ENCODE measurements around the gene CCM2. TPM values are rescaled to one million over a fixed set of nuclear protein-coding genes. Genes with fewer than 3 reads are reported as not detected.
A peak's percentile ranks its signal among the peaks of the same experiment; 100 is the strongest.
"Not testable (repeated sequence)": the region's sequence is repeated elsewhere in the genome, so short reads cannot be mapped to it uniquely, and the experiment has no call there.

Gene CCM2
- polyA plus RNA-seq, 2 of the 4 experiments (the other 2 are of a cell fraction), result 18.9 to 34.6 TPM

- peak overlapping the region; percentile 86 for H3K4me2 ChIP-seq
- TF ChIP-seq CEBPB (IDR thresholded peaks at IDR 0.05), result no peak
- TF ChIP-seq SREBF2 (IDR thresholded peaks at IDR 0.05), result no peak
- peak; percentile 76 for TF ChIP-seq MAFK (IDR thresholded peaks at IDR 0.05; ENCODE audit: partially characterized antibody)
Observed at GRCh38 chr7:45112648-45113047, 112.6 kb downstream of the CCM2 start.

DNA sequence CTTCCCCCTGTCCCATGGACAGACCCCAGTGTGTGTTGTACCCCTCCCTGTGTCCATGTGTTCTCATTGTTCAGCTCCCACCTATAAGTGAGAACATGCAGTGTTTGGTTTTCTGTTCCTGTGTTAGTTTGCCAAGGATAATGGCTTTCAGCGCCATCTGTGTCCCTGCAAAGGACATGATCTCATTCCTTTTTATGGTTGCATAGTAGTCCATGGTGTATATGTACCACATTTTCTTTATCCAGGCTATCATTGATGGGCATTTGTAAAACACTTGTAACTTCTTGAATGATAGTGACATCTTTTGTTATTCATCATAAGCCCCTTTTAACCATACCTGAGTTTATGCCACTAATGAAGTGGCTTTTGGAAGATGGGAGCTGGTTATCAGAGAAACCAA lies 114.3 kb downstream of the CCM2 start:
- H3K4me2 ChIP-seq; H3K9me3 ChIP-seq; H3K4me3 ChIP-seq; H3K27ac ChIP-seq; POLR2A ChIA-PET; FAIRE-seq; ATAC-seq; DNase-seq (ENCODE audit: low read depth in 1 of 2, low spot score in 1 of 2): not testable (repeated sequence)
- CTCF ChIA-PET, result interaction anchor here (0.8 to 5.0 kb wide), 5 partner anchors 14 to 526 kb away, joined by 4 to 37 read pairs (median 5); no protein-coding TSS in a partner anchor
- WGBS (ENCODE audit: missing lambda C conversion rate), result 86% methylated on average over 1 of the region's 1 CpG
- H3K4me1 ChIP-seq, result peaks cover 13% of the 10 kb centered on the region

More at GRCh38 chr7:45112648-45113047, 112.6 kb downstream of the CCM2 start:
- CTCF ChIA-PET, result interaction anchor here (0.8 to 2.3 kb wide), 5 partner anchors 13 to 264 kb away, joined by 3 to 9 read pairs (median 4); partner anchors contain the start of gene H2AZ2
- ATAC-seq (no peak), FAIRE-seq (no peak), DNase-seq (ENCODE audit: low read depth in 1 of 2, low spot score in 1 of 2) (no peak)
- Histone ChIP-seq H3K27ac (peak overlapping the region; percentile 92 to 96), H3K9me3 (no peaks in the 10 kb centered on the region), H3K4me1 (peaks cover 28% of the 10 kb centered on the region), H3K4me3 (peak overlapping the region; percentile 86)
- POLR2A ChIA-PET, result interaction anchor here (0.8 to 1.6 kb wide), 10 partner anchors 12 to 539 kb away, joined by 3 to 16 read pairs (median 8); partner anchors contain the start of genes DDX56, H2AZ2 and TMED4
- WGBS (ENCODE audit: missing lambda C conversion rate), result 81% methylated on average over 1 of the region's 1 CpG

GRCh38 chr7:45114926-45115325 lies 114.9 kb downstream of the CCM2 start:
- Histone ChIP-seq H3K4me3 (no peak overlapping the region), H3K4me1 (peaks cover 9% of the 10 kb centered on the region; the same call in 2 of the 3 replicates), H3K27ac (no peak overlapping the region), H3K4me2 (no peak overlapping the region), H3K9me3 (no peaks in the 10 kb centered on the region)
- TF ChIP-seq HOXA7 (CRISPR knock-in tag; IDR thresholded peaks at IDR 0.05) (no peak), RARB (CRISPR knock-in tag; IDR thresholded peaks at IDR 0.05) (no peak), POLR2AphosphoS2 (conservative IDR thresholded peaks at IDR 0.05; ENCODE audit: low read length) (no peak), ELK1 (IDR thresholded peaks at IDR 0.05; ENCODE audit: low read depth, low read length) (no peak), FOSB (CRISPR knock-in tag; IDR thresholded peaks at IDR 0.05) (no peak), MAZ (IDR thresholded peaks at IDR 0.05; ENCODE audit: borderline replicate concordance, low read depth, low read length) (no peak), PHF8 (IDR thresholded peaks at IDR 0.05; ENCODE audit: borderline replicate concordance, low read depth) (no peak), POLR2A (IDR thresholded peaks at IDR 0.05; ENCODE audit: low read length) (no peak), SMC3 (IDR thresholded peaks at IDR 0.05) (no peak), ZC3H11A (IDR thresholded peaks at IDR 0.05) (no peak), FOXS1 (CRISPR knock-in tag; IDR thresholded peaks at IDR 0.05) (no peak), CHD4 (IDR thresholded peaks at IDR 0.05; ENCODE audit: borderline replicate concordance) (no peak), SREBF2 (IDR thresholded peaks at IDR 0.05) (no peak), FOSL2 (IDR thresholded peaks at IDR 0.05) (no peak), FOSL2 (CRISPR knock-in tag; IDR thresholded peaks at IDR 0.05) (no peak)
- TF ChIP-seq, protein P1, sequence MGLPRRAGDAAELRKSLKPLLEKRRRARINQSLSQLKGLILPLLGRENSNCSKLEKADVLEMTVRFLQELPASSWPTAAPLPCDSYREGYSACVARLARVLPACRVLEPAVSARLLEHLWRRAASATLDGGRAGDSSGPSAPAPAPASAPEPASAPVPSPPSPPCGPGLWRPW (IDR thresholded peaks at IDR 0.05), result no peak
- TF ChIP-seq, protein P2, sequence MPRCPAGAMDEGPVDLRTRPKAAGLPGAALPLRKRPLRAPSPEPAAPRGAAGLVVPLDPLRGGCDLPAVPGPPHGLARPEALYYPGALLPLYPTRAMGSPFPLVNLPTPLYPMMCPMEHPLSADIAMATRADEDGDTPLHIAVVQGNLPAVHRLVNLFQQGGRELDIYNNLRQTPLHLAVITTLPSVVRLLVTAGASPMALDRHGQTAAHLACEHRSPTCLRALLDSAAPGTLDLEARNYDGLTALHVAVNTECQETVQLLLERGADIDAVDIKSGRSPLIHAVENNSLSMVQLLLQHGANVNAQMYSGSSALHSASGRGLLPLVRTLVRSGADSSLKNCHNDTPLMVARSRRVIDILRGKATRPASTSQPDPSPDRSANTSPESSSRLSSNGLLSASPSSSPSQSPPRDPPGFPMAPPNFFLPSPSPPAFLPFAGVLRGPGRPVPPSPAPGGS (IDR thresholded peaks at IDR 0.05), result no peak
- ATAC-seq (no peak), FAIRE-seq (no peak), DNase-seq (ENCODE audit: low read depth in 1 of 2, low spot score in 1 of 2) (no peak)
- POLR2A ChIA-PET, result no interaction called here
- CTCF ChIA-PET, result interaction anchor here (1.0 to 5.0 kb wide), 4 partner anchors 13 to 526 kb away, joined by 4 to 37 read pairs (median 5); no protein-coding TSS in a partner anchor

DNA sequence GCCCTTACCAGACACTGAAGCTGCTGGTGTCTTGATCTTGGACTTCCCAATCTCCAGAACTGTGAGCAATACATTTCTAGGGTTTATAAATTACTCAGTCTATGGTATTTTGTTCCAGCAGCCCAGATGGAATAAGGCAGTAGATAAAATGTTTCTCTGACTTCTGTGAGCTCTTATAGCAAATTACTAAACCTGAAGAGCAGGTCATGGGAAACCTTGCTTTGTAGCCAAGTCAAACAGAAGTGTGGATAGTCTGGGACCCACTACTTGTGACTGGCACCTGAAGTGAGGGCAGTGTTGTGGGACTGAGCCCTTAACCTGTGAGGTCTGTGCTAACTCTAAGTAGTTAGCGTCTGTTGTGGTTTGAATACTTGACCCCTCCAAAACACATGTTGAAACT lies 116.0 kb downstream of the CCM2 start:
- peaks cover 5% of the 10 kb centered on the region; the same call in 1 of the 3 replicates for H3K4me1 ChIP-seq
- no peak for DNase-seq (ENCODE audit: low read depth in 1 of 2, low spot score in 1 of 2)
- no peak for FAIRE-seq
- TF ChIP-seq NPAS2 (CRISPR knock-in tag; IDR thresholded peaks at IDR 0.05; ENCODE audit: borderline replicate concordance) (no peak), HOXB5 (CRISPR knock-in tag; IDR thresholded peaks at IDR 0.05) (no peak), CHD4 (IDR thresholded peaks at IDR 0.05; ENCODE audit: borderline replicate concordance) (no peak), JUN (IDR thresholded peaks at IDR 0.05) (no peak), BHLHE40 (IDR thresholded peaks at IDR 0.05; ENCODE audit: low read depth, low read length) (no peak)
- H3K27ac ChIP-seq, result no peak overlapping the region
- ChIA-PET CTCF (interaction anchor here (5.0 kb wide), 1 partner anchor 20 kb away, joined by 37 read pairs; no protein-coding TSS in a partner anchor), POLR2A (no interaction called here)
- no peak overlapping the region for H3K4me2 ChIP-seq
- no peak overlapping the region for H3K4me3 ChIP-seq
- no peaks in the 10 kb centered on the region for H3K9me3 ChIP-seq
- ATAC-seq, result no peak
- 40% methylated on average over 1 of the region's 1 CpG for WGBS (ENCODE audit: missing lambda C conversion rate)

All from A549 (cell line).